ENCODE data around the gene ITGA6. TPM values are rescaled to one million over a fixed set of nuclear protein-coding genes. Genes with fewer than 3 reads are reported as not detected.

The ITGA6 gene
- total RNA-seq, 1 experiment from 2014 or later = 78.3 TPM

DNA sequence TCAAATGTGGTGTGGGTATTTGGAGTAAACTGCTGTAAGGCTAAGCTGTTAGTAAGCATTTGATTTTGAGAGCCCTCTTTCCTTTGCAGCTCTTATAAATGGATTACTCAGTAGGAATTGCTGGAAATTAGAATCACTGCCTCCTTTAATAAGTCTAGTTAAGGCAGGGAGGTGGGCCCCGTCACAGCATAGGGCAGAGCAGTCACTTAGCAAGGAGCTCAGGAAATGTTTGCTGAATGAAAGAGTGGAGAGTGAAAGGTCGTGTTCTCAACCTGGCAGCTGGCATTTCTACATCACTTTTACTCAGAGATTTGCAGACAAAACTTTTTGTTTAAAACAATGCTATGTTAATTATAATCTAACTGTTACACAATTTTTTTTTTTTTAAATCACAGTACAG is 25.5 kb downstream of the ITGA6 start:
- H3K27me3 Mint-ChIP-seq (ENCODE audit: low read depth) = no peaks in the 10 kb centered on the region
- H4K20me1 ChIP-seq (ENCODE audit: control insufficient read depth, insufficient read depth, insufficient read length) = no peaks in the 10 kb centered on the region
- H3K79me2 ChIP-seq (ENCODE audit: insufficient read depth, low read length) = peaks cover 8% of the 10 kb centered on the region
- H3K27ac ChIP-seq (ENCODE audit: insufficient read length, low read depth, low read length) = no peak overlapping the region
- H3K23ac ChIP-seq (ENCODE audit: insufficient read length, low read depth, low read length) = no peak overlapping the region
- H2BK12ac ChIP-seq (ENCODE audit: insufficient read length, low read depth, low read length) = no peak overlapping the region
- no peaks in the 10 kb centered on the region for H3K9me3 ChIP-seq (ENCODE audit: control insufficient read depth, low read depth, low read length)
- H3K9ac ChIP-seq (ENCODE audit: extremely low read depth, insufficient read length, low read length) = no peak overlapping the region
- no peak overlapping the region for H4K91ac ChIP-seq (ENCODE audit: insufficient read length, low read depth, low read length)
- no peak overlapping the region for H2BK20ac ChIP-seq (ENCODE audit: low read depth, low read length, poor library complexity, severe bottlenecking)
- no peak overlapping the region for H4K8ac ChIP-seq (replicated peaks; ENCODE audit: insufficient read length, low read depth, low read length)
- no peaks in the 10 kb centered on the region for H3K23me2 ChIP-seq (ENCODE audit: insufficient read length, low read depth, low read length, poor library complexity, severe bottlenecking)
- no peak overlapping the region for H3K14ac ChIP-seq (ENCODE audit: insufficient read depth, low read length)
- no peak overlapping the region for H2AFZ ChIP-seq (ENCODE audit: low read length)
- no peak overlapping the region for H3K18ac ChIP-seq (ENCODE audit: insufficient read length, low read depth, low read length)
- H3K4ac ChIP-seq (ENCODE audit: low read depth, low read length) = no peak overlapping the region
- no peak overlapping the region for H2BK15ac ChIP-seq (ENCODE audit: low read depth, low read length)
- no peak for TF ChIP-seq CTCF (conservative IDR thresholded peaks at IDR 0.05)
- no peaks in the 10 kb centered on the region for H3K27me3 ChIP-seq (ENCODE audit: insufficient read depth, low read length)
- H3T11ph ChIP-seq (ENCODE audit: low read length) = no peak overlapping the region
- H2AK5ac ChIP-seq (ENCODE audit: insufficient read length, low read length) = no peak overlapping the region
- H2BK5ac ChIP-seq (ENCODE audit: insufficient read length, low read length) = no peak overlapping the region
- H3K4me2 ChIP-seq (ENCODE audit: insufficient read depth, insufficient read length, low read length) = no peak overlapping the region
- no peaks in the 10 kb centered on the region for H3K9me3 Mint-ChIP-seq
- peak overlapping the region in 2 of 3 experiments; percentile 71 to 96; a peak in 4 of 7 replicates for H3K27ac Mint-ChIP-seq
- no CpG with 5 or more reads among the region's 2 CpGs for WGBS (ENCODE audit: extremely low coverage, insufficient read length, low lambda C conversion rate)
- peaks cover 21% of the 10 kb centered on the region for H3K4me1 ChIP-seq (ENCODE audit: insufficient read depth, low read length)
- H2BK120ac ChIP-seq (ENCODE audit: low read depth, low read length, poor library complexity, severe bottlenecking) = no peak overlapping the region
- no peak overlapping the region for H3K56ac ChIP-seq (ENCODE audit: insufficient read length, low read depth, low read length)
- no peak for DNase-seq
- H3K36me3 Mint-ChIP-seq (ENCODE audit: insufficient read depth in 1 of 3, low read depth in 3 of 3) = peaks cover 9 to 19% (median 14%) of the 10 kb centered on the region in 3 experiments; a peak in 6 of 7 replicates
- H3K79me1 ChIP-seq (ENCODE audit: insufficient read depth, low read depth, low read length, poor library complexity, severe bottlenecking) = no peaks in the 10 kb centered on the region
- H3K4me1 Mint-ChIP-seq = peaks cover 69 to 78% of the 10 kb centered on the region in 2 experiments
- no peak overlapping the region for H3K4me3 Mint-ChIP-seq
- H4K5ac ChIP-seq (ENCODE audit: insufficient read length, low read depth, low read length) = no peak overlapping the region

All from H9 (cell line).